ENCODE results near the gene PRR33.
"Not testable (repeated sequence)": the region's sequence is repeated elsewhere in the genome, so short reads cannot be mapped to it uniquely, and the experiment has no call there.

Gene PRR33

GRCh38 chr11:1891831-1892115 lies at the start of gene PRR33:
PRR33 (minus strand) TSS chr11:1891895; CDS start chr11:1890584, 1,311 bp downstream.
- DNase-seq = no peak

GRCh38 chr11:1939788-1940187 lies 48.1 kb upstream of the PRR33 start:
- DNase-seq = not testable (repeated sequence)

DNA sequence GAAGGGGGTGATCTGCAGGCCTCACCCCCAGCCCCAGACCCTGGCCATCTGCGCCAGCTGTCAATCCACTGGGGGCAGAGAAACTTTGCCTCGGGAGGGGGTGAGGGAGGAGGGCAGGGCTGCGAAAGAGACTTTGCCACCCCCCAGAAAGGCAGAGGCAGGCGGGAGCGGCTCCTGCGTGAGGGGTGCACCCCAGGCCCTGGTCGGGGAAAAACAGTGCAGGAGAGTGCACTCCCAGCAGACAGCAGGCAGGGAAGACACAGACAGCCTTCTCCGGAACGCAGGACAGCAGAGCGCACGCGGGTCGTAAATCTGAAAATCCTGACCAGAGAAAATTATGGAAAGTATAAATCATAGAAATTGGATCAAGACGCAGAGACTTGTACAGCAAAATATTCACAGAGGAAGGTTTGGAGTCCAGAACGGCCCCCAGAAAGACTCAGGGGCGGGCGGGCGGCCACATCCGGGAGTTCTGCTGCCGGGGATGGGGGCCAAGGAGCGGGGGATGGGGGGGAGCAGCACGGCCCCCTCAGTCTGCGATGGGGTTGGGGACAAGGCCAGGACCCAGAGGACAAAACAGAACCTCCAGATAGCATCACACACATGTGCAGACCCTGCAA lies 47.4 kb upstream of the PRR33 start:
- DNase-seq = no peak

- no peak for DNase-seq
Observed at GRCh38 chr11:1938343-1939005, 46.8 kb upstream of the PRR33 start.

DNA sequence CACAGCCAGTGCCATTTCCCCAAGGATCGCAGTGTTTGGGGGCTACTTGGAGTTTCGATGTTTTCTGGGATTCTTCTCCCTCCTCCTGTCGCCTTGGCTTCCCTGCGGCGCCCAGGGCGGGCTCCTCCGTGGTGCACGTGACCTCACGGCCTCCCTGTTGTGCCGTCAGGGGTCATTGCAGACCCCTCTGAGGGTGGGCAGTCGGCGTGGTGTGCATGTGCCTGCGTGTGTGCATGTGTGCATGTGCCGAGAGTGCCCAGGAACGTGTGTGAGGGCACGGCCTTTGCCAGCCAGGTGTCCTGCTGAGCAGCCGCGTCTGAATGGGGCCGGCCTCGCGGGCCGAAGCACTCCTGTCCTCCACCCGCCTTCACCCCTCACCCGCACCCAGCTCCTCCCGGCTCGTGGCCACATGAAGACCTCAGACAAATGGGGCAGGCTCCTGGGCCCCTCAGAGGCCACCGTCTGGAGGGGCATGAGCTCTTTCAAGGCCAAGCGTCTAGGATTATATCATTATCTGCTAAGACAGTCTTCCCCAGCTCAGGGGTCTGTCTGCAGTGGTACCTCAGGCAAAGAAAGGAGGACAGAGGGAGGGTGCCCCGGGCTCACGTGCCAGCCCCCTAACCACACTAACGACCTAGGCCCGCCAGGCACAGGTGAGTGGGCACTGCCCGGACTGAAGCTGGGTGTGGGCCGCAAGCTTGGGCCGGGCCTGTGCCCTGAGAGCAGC lies 46.1 kb upstream of the PRR33 start:
- no peak for DNase-seq

GRCh38 chr11:1936781-1937615 lies 45.3 kb upstream of the PRR33 start:
- no peak for DNase-seq

DNA sequence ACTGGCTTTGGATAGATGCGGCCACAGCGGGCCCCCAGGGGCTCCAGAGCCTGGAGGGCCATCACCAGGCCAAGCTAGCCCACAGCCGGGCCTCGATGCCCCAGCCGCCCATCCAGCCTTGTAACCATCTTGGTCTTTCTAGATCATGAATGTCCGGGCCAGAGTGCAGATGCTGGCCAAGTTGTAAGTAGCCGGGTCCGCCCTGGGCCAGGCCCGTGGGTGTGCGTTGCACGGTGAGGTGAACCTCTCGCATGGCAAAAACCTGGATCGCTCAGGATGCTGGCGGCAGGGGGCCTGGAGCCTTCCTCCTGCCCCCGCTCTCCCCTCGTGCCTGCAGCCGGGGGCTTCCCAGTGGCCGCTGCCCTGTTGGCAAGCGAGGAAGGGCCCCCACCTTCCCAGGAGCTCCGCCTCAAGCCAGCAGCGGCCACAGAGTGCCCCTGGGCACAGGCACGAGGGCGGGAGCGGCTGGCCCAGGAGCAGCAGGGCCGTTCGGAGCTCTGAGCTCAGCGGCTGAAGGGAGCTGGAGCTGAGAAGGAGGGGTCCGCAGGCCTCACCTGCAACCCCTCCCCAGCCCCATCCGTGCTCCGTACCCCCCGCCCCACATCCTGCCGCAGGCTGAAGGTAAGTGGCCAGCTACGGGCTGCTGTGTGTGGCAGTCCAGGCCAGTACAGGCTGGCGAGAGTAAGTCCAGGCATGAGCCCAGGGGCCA lies 44.5 kb upstream of the PRR33 start:
- DNase-seq = no peak

- no peak for DNase-seq
Observed at GRCh38 chr11:1935156-1936071, 43.7 kb upstream of the PRR33 start.

GRCh38 chr11:1934335-1935155 lies 42.9 kb upstream of the PRR33 start:
- no peak for DNase-seq

- no peak for DNase-seq
Observed at GRCh38 chr11:1933416-1934334, 42.0 kb upstream of the PRR33 start.

GRCh38 chr11:1932681-1933080 lies 41.0 kb upstream of the PRR33 start:
- DNase-seq = no peak

GRCh38 chr11:1932105-1932480 lies 40.4 kb upstream of the PRR33 start:
- no peak for DNase-seq

- DNase-seq = no peak
Observed at GRCh38 chr11:1931341-1932104, 39.8 kb upstream of the PRR33 start.

GRCh38 chr11:1930462-1930830 lies 38.8 kb upstream of the PRR33 start:
- no peak for DNase-seq

DNA sequence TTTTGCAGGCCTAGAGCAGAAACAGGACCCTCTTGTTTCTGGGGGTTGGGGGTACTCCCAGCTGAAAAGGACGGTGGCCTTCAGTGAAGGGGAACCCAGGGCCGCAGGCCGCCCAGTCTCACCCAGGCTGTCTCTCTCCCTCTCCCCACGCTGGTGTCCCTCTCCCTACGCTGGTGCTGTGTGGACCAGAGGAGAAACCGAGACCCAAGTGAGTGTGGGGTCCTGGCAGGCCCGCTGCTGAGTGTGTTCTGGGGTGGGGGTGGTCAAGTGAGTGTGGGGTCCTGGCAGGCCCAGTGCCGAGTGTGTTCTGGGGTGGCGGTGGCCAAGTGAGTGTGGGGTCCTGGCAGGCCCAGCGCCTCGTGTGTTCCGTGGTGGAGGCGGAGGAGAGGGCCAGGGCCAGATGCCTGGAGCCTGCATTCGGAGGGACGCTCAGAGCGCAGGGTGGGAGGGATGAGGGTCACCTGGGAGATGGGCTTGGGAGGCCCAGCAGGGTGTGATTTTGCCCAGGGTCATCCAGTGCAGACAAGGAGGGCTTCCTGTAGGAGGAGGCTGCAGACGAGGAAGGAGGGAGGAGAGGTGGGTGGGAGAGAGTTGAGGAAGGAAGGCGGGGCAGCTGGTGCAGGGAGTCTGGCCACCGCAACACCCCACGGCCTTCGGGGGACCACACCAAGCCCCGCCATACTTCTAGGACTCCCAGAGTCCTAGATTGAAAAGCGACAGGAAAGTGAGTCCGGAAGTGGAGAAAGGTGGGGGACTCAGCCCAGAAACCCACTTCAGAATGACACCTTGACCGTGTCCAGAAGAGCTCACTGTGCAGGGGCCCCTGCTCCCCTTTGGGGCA lies 38.1 kb upstream of the PRR33 start:
- DNase-seq = no peak

DNA sequence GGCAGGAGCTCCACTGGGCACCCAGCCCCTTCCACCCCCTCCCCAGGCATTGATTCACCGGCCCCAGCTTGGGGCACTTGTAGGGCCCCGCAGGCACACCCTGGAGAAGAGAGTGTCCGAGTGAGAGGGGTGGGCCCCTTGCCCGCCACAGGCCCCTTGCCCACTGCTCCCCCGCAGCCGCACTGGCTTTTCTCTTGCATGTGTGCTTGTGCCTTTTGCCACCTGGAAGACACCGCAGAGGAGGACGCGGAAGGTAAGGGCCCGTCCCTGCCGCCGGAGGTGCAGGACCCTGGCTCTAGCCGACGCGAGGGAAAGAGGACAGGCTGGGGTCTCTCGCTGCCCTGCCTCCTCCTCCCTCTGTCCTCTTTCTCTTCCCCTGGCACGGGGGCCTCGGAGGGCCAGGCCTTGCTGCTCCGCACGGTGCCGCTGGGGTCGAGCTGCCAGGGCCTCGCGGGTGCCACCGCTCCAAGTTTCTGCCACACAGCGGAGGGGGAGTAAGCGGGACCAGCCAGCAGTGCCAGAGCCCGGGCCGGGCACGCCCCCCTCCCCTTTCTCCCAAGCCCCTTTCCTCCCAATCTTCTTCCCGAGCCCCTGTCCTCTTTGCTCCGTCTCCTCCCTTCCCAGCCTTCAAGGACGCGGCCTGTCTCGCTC lies 37.3 kb upstream of the PRR33 start:
- no peak for DNase-seq

GRCh38 chr11:1928470-1928890 lies 36.8 kb upstream of the PRR33 start:
- no peak for DNase-seq
